H7 (cell line): ENCODE results near the gene RADIL. TPM values are rescaled to one million over a fixed set of nuclear protein-coding genes. Genes with fewer than 3 reads are reported as not detected.
"Not testable (repeated sequence)": the region's sequence is repeated elsewhere in the genome, so short reads cannot be mapped to it uniquely, and the experiment has no call there.

ENCODE experiments used
- DNase-seq: peaks from one replicate; pipeline ENCODE4 v3.0.0; 2012
- H3K27me3 ChIP-seq: 2 replicates; pipeline ENCODE4 v1.6.0; 2011; ENCODE audit warnings: mild to moderate bottlenecking, low read length; ENCODE audit not compliant: control insufficient read depth, insufficient read depth
- H3K36me3 ChIP-seq: replicated peaks from 2 replicates; pipeline ENCODE4 v1.5.1; 2011; ENCODE audit warnings: low read length; ENCODE audit not compliant: control insufficient read depth, insufficient read depth
- H3K4me3 ChIP-seq: 2 replicates; pipeline ENCODE4 v1.5.1; 2011; ENCODE audit warnings: low read depth, mild to moderate bottlenecking, control low read depth, low read length, moderate library complexity; ENCODE audit not compliant: insufficient read depth
- total RNA-seq: library from RNA; depleted of rRNA; stranded (reverse); fragments of >200 nt; shearing (Covaris generic); gene quantifications from 2 replicates; pipeline ENCODE4 v1.2.3, GENCODE V29; 2014

The RADIL gene
- total RNA-seq, 1 experiment from 2014 or later: 9.8 TPM

- H3K4me3 ChIP-seq: no peak overlapping the region
- no peak for DNase-seq
- H3K36me3 ChIP-seq: no peaks in the 10 kb centered on the region
- H3K27me3 ChIP-seq: peaks cover 10% of the 10 kb centered on the region; the same call in 1 of the 2 replicates
Measured at GRCh38 chr7:4806983-4807597, 76.4 kb downstream of the RADIL start.

- no peak for DNase-seq
- H3K4me3 ChIP-seq: no peak overlapping the region
- peaks cover 10% of the 10 kb centered on the region; the same call in 1 of the 2 replicates for H3K27me3 ChIP-seq
- H3K36me3 ChIP-seq: no peaks in the 10 kb centered on the region
Measured at GRCh38 chr7:4805984-4806300, 77.6 kb downstream of the RADIL start.

DNA sequence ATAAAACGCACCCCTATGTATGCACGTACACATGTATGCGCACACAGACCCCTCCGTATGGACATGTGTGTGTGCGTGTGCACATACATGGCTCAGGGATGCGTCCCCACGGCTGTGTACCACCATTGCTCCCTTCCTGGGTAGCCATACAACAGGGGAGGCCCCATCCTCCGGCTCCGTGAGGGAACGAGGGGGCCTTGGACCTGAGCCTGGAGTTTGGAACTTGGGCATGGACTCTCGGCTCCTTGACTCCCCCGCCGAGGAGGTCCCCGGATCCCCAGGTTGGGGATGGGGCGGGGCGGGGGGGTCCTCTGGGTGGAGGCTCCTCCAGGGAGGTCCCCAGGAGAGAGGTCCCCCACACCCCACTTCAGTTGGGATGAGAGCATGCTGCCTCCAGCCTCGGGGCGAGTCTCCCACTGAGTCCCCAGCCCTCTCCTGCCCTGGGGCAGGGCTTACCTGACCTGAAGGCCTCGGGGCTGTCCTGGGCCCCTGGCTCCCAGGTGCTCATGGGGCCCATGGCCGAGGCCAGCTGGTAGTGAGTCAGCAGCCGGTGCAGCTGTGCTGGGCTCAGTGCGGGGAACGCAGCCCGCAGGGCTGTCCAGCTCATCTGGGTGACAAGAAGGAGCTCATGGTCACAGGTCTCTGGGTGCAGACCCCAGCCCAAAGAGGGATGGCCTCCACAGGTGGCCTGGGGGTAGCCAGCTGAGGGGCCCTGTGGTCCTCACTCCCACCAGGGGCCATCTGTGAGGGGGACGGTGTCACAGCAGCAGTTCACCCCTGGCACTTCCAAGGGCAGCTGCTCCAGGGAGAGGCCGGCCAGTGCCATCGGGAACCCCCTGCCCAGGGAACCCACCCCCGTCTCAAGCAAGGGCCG lies 78.2 kb downstream of the RADIL start:
- DNase-seq: no peak
- H3K27me3 ChIP-seq: peaks cover 10% of the 10 kb centered on the region; the same call in 1 of the 2 replicates
- no peaks in the 10 kb centered on the region for H3K36me3 ChIP-seq
- no peak overlapping the region for H3K4me3 ChIP-seq

GRCh38 chr7:4803397-4804241 lies 79.9 kb downstream of the RADIL start:
- Histone ChIP-seq H3K36me3 (no peaks in the 10 kb centered on the region), H3K4me3 (no peak overlapping the region), H3K27me3 (peaks cover 4% of the 10 kb centered on the region; the same call in 1 of the 2 replicates)
- peak; percentile 78 for DNase-seq

DNA sequence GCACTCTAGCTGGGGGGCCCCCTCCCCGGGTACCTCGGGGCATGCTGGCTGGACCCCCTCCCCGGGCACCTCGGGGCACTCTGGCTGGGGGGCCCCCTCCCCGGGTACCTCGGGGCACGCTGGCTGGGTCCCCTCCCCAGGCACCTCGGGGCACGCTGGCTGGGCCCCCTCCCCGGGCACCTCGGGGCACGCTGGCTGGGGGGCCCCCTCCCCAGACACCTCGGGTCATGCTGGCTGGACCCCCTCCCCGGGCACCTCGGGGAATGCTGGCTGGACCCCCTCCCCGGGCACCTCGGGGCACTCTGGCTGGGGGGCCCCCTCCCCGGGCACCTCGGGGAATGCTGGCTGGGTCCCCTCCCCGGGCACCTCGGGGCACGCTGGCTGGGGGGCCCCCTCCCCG lies 80.9 kb downstream of the RADIL start:
- H3K27me3 ChIP-seq, H3K36me3 ChIP-seq, DNase-seq, H3K4me3 ChIP-seq: not testable (repeated sequence)

- no peaks in the 10 kb centered on the region for H3K27me3 ChIP-seq
- peak; percentile 63 for DNase-seq
- no peaks in the 10 kb centered on the region for H3K36me3 ChIP-seq
- no peak overlapping the region for H3K4me3 ChIP-seq
Measured at GRCh38 chr7:4801839-4802231, 81.7 kb downstream of the RADIL start.

- Histone ChIP-seq H3K27me3 (no peaks in the 10 kb centered on the region), H3K4me3 (no peak overlapping the region), H3K36me3 (no peaks in the 10 kb centered on the region)
- peak; percentile 64 for DNase-seq
Measured at GRCh38 chr7:4800926-4801838, 82.3 kb downstream of the RADIL start.

DNA sequence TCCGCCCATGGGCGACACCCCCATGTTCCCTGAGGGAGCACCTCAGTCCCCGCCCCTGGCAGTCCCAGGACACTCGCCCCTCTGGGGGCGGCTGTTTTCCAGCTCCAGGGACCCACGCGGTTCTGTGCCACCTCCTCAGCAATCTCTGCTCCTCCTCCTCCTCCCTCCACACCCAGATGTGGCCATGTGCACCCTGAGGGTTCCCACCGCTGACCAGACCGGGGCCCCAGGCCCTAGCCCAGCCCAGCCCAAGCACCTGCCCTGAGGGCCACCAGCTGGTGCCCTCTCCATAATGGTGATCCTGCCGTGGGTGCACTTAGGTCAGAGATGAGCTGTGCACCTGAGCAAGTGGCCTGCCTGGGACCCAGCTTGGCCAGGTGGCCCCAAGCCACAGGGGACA lies 83.0 kb downstream of the RADIL start:
- Histone ChIP-seq H3K36me3 (no peaks in the 10 kb centered on the region), H3K27me3 (no peaks in the 10 kb centered on the region), H3K4me3 (no peak overlapping the region)
- DNase-seq: peak; percentile 58

GRCh38 chr7:4799508-4800268 lies 83.8 kb downstream of the RADIL start:
- DNase-seq: peak; percentile 72
- Histone ChIP-seq H3K36me3 (no peaks in the 10 kb centered on the region), H3K27me3 (no peaks in the 10 kb centered on the region), H3K4me3 (no peak overlapping the region)

DNA sequence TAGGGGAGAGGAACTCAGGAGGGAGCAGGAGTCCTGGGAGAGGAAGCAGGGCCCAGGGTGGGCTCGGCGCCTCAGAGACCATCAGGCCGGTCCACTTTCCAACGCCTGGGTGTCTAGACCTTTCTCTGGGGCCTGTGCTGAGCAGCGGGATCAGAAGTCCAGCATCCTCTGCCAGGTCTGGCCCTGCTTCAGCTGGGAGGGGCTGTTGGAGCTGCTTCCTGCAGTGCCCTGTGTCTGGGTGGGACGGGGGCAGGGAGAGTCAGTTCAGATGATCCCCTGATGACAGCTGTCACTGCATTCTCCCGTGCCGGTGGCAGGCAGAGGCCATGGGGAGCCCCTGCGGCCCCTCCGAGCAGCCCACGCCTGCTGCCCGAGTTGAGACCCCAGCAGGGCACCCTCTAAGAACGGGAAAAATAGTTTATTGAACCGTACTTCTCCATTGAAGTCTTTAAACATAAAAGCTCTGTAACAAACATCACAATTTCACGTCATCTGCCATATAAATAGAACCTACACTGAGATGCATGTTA lies 84.7 kb downstream of the RADIL start:
- DNase-seq: no peak

GRCh38 chr7:4797858-4798705 lies 85.4 kb downstream of the RADIL start:
- no peaks in the 10 kb centered on the region for H3K36me3 ChIP-seq
- DNase-seq: peak; percentile 96
- H3K27me3 ChIP-seq: no peaks in the 10 kb centered on the region
- H3K4me3 ChIP-seq: no peak overlapping the region

More for the DNA sequence above, 84.7 kb downstream of the RADIL start:
- H3K4me3 ChIP-seq: no peak overlapping the region
- no peaks in the 10 kb centered on the region for H3K36me3 ChIP-seq
- no peaks in the 10 kb centered on the region for H3K27me3 ChIP-seq

- Histone ChIP-seq H3K4me3 (no peak overlapping the region), H3K27me3 (no peaks in the 10 kb centered on the region), H3K36me3 (no peaks in the 10 kb centered on the region)
- DNase-seq: no peak
Measured at GRCh38 chr7:4796453-4796852, 87.1 kb downstream of the RADIL start.
